Measurements from ENCODE around the gene GPRC5B.

GPRC5B gene, protein sequence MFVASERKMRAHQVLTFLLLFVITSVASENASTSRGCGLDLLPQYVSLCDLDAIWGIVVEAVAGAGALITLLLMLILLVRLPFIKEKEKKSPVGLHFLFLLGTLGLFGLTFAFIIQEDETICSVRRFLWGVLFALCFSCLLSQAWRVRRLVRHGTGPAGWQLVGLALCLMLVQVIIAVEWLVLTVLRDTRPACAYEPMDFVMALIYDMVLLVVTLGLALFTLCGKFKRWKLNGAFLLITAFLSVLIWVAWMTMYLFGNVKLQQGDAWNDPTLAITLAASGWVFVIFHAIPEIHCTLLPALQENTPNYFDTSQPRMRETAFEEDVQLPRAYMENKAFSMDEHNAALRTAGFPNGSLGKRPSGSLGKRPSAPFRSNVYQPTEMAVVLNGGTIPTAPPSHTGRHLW

DNA sequence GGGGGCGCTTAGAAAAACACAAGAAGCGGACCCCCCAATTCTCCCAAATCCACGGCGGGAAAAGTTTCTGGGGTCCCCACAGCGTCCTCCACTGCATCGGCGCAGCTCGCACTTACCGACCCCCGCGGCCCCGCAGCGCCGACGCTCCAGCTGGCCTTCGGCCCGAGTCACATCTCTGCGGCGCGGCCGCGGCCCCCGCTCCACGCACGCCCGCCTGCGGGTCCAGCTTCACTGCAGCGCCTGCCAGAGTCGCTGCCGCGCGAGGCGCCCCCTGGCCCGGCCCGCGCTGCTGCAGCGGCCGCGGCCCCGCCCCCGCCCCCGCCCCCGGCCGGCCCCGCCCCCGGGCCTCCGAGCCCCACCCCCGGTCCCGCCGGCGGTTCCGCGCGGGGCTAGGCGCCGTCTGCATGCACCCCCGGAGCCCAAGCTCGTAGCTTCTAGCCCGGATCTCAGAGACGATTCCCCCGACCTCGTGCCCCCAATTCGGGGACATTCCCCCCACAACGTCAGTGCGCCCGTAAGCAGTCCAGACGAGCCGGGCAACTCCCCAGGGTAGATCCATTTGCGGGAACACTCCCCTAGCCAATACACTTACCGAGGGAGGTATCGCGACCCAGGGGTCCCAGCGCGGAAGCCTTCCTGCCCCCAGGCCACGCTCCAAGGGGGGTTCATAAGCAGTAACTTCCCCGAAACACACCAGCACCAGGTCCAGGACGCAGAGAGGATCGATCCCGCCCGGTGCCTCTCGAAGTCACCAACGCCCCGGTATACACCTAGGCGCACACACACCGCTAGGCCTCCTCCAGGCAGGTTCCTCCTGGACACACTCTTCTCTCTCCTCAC lies at the start of gene GPRC5B:
Gene GPRC5B (minus strand): TSS at position 238 of the 840 bp plus-strand sequence. CDS start 12,003 bp downstream, outside the sequence.
- no peak for DNase-seq (ENCODE audit: low read depth)

DNA sequence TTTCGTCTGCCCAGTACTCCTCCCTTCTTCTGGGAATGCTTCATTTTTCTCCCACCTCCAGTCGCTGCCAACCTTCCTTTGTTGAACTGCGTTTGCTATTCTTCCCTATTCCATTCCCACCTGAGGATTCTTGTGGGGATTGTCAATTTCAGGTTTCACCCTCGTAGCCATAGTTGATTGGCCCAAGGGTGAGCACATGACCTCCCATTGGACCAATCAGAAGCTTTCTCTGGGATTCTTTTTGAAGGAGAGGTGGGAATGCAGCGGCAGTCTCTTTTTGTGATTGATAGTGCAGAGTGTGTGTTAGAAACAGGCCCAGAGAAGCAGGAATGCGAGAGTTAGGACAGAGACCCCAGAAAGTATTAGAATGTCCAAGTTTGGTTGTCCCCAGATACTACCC lies 49.1 kb upstream of the GPRC5B start:
- DNase-seq (ENCODE audit: low read depth) = no peak

DNA sequence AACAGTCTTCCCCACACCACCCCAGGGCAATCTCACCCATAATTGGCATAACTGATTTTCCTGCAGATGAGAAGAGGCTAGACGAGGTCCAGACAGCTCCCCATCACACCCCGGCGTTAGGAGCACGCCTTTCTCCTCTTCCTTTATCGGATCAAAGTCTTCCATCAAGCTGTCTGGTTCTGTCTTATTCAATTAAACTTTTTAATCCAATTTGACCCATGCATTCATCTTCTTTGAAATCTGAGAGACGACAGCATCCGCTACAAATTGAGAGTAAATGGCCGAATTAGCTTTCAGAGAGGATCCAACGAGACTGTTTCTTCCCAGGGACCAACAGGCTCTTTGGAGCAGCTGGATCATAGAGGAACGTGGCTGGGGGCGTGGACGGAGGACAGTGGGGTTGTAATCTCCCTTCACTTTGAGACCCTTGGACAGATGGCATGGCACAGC lies 44.4 kb upstream of the GPRC5B start:
- DNase-seq (ENCODE audit: low read depth) = no peak

DNA sequence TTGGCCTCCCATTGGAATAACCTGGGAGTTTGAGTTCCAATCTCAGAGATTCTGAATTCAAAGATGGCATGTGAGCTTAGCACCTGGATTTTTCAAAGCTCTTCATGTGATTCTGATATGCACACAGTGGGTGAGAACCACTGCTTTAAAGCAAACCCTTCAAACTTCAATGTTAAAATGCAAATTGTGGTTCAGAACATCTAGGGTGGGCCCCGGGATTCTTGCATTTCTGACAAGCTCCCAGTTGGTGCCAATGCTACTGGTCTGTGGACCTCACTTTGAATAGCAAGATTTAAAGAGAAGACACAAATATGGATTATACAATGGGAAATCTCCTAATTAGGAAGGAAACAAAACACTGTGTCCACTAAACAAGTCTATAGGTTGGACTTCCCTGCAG lies 43.8 kb upstream of the GPRC5B start:
- DNase-seq (ENCODE audit: low read depth) = no peak

DNA sequence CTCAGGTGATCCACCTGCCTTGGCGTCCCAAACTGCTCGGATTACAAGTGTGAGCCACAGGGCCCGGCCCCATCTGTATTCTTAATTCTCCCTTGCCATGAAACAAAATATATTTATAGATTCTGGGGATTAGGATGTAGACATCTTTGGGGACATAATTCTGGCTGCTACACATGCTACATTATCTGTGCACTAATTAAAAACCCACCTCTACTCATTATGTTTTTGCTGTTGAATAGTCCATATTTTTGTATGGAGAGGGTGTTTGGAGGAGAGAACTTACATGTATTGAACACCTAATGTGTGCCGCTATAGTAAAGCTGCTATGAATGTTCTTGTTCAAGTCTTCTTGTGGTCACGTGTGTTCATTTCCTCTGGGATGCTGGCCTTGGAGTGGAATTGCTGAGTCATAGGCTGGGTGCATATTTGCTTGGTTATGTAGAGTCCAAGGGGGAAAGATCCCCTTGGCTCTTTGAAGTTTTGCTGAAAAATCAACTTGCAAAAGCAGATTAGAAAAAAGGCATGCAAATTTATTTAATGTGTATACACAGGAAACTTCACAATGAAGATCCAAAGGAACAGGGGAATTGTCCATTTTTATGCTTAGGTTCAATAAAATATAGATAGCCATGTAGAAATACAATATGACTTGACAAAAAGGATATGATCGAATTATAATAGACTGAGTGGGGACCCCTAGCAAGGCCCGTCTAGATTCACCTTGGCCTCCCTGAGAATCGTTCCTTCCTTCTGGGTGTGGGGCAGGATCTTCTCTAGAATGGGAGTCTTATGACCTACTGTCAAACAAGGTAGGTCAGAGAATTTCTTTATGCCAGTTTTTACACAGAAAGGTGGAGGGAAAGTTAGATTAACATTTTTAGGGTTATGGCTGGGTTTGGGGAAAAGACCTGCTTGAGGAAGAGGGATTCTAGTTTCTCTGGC lies 42.1 kb upstream of the GPRC5B start:
- peak; percentile 12 for DNase-seq (ENCODE audit: low read depth)

DNA sequence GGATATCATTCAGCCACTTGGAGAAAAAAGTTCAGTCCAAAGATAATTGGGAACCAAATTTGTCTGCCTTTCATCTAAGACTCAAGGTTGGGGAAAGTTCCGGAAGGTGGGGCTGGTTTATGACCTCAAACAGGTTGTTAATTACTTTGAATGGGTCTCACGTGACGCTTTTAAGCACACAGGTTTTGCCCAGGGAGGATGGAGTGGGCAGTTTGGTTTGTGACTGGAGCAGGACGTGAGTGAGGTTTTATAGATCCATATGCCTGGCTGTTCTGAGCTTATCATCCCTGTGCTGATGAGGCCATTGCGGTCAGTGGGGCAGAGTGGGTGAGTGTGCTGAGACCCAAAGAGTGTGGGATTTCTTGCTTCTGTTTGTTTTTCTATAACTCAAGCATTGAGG lies 38.7 kb upstream of the GPRC5B start:
- DNase-seq (ENCODE audit: low read depth) = no peak

DNA sequence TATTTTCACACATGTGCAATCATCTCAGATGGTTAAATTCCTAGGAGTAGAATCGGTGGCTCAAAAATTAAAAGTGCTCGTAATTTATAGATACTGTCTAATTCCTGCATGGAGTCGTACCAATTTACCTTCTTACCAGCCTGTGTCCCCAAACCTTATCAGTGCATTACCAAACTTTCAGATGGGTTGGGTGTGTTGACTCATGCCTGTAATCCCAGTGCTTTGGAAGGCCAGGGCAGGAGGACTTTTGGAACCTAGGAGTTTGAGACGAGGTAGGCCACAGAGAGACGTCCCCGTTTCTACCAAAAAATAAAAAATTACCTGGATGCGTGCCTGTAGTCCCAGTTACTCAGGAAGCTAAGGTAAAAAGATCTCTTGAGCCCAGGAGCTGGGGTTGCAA lies 34.5 kb upstream of the GPRC5B start:
- no peak for DNase-seq (ENCODE audit: low read depth)

DNA sequence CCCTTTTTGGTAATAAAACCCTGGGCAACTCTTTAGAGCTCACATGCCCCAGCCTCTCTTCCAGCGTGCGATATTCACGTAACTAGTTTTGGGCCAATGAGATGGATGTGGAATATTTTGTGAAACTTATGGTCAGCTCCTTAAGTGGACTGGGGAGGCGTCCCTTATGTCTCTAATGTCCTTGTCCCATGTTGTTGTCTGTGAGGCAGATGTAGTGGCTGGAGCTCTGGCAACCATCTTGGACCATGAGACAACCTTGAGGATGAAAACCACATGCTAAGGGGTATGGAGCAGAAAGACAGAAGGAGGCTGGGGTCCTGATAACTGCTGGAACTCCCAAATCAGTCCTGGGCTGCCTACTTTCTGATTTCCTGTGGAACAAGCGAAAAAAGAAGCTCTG lies 31.4 kb upstream of the GPRC5B start:
- no peak for DNase-seq (ENCODE audit: low read depth)

DNA sequence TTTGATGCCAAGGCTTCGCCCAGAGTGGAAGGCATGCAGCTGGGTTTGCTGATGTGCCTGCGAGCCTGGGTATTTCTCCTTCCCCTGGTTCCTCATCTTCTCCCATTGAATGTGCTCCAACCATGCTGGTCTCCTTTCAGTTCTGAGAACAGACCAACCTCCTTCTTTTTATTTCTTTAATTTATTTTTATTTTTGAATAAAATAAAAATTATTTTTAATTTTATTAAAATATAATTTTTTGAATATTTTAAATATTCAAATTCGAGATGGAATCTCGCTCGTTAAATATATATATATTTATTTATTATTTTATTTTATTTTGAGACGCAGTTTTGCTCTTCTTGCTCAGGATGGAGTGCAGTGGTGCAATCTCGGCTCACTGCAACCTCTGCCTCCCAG lies 30.2 kb upstream of the GPRC5B start:
- DNase-seq (ENCODE audit: low read depth) = no peak

DNA sequence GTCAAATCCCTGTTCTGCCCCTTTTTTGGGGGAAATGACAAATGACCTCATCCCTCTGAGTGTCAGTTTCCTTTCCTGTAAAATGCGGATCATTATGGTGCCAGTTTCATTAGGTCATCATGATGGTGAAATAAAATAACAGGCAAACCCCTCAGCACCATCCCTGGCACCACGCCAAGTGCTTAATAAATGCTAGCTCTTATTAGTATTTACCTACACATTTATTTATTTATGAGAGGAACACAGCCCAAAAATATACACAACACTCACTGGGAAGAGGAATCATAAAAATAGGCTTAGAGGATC lies 28.6 kb upstream of the GPRC5B start:
- no peak for DNase-seq (ENCODE audit: low read depth)

DNA sequence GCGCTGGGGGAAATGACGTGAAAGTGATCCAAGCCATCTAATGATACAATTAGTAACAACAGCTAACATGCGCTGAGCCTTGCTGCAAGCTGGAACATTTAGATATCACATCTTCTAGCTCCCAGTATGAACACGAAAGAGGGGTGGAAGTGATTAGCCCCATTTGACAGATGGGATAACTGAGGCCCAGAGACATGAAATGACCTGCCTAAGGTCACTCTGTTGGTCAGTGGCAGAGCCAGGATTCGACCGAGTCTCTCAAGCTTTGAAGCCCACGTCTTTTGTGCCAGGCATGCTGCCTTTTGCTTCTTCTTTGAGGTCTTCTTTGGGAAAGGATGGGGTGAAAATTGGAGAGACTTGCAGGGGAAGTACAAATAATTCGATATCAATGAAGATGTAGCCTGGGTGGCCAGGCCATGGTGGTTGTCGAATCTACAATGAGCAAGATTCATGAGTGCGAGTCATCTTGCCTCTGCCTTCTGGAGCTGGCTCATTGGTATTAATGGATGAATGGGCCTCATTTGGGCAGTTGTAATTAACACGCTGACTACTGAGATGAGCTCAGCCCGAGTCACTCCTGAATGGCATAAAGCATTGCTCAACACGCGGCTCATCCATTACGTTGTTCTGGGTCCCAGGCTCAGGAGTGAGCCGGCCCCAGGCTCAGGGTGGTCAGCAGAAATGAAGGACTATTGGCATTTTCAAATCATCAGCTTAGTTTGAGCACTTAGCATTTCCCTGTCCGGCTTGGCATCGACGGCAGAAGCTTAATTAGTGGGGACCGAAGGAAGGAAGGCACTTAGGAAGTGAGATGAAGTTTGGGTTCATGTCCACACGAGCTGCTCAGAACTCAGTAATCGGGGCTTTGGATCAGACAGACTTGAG lies 28.0 kb upstream of the GPRC5B start:
- peak; percentile 19 for DNase-seq (ENCODE audit: low read depth)

DNA sequence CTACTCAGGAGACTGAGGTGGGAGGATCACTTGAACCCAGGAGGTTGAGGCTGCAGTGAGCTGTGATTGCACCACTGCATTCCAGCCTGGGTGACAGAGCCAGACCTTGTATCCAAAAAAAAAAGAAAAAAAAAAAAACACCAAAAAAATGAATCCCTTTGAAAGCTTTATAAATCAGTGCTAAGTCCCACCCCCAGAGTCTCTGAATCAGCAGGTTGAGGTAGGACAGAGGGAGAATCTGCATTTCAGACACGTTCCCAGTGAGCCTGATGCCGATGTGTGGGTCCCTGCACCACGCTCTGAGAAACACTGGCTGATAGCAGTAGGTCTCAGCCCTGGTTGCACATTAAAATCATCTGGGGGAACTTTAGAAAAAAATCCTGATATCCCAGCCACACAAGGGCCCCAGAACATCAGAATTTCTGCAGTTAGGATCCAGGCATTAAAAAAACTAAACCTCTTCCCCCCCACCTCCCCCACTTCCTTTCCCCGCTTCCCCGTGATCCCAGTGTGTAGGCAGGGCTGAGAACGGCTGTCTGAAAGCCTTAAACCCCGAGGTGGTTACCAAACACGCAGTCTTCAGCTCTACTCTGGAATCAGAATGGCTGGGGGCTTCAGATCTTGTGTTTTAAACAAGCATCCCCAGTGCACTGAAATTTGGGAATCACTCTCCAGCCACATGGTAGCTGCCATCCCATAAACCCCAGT lies 27.3 kb upstream of the GPRC5B start:
- no peak for DNase-seq (ENCODE audit: low read depth)

DNA sequence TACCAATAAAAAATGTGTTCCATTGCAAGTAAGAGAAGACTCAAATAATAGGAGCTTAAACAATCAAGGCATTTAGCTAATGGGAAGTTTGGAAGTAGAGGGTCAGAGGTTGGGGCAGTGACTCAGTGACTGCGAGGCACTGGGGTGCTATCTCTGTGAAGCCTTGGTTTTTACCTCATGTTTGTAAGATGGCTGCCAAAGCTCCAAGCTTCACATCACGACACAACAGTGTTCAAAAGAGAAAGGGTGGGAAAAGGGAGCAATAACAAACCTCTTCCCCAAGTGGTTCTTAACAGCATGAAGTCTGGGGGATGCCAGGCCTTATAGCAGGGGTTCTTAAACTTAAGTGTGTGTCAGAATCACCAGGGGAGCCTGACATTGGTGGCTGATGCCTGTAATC lies 26.6 kb upstream of the GPRC5B start:
- DNase-seq (ENCODE audit: low read depth) = no peak

DNA sequence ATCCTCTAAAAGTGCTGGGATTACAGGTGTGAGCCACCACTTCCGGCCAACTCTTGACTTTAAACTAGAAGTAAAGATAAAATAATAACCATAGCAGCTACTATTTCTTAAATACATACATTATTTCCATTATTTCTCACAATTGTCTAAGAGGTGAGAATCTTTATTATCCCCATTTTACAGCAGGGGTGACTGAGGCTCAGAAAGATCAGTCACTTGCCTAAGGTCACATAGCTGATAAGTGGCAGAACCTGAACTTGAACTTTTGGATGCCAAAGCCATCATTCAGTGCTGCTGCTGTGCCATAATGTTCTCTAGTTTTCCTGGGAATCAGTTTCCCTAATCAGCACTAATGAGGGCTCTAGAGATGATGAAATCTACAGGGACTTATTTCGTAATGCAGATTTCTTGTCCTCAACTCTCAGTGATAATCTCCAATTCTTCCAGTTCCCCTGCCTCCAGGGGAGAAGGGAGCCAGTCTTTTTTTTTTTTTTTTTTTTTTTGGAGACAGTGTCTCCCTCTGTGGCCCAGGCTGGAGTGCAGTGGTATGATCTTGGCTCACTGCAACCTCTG lies 25.2 kb upstream of the GPRC5B start:
- DNase-seq (ENCODE audit: low read depth) = no peak

DNA sequence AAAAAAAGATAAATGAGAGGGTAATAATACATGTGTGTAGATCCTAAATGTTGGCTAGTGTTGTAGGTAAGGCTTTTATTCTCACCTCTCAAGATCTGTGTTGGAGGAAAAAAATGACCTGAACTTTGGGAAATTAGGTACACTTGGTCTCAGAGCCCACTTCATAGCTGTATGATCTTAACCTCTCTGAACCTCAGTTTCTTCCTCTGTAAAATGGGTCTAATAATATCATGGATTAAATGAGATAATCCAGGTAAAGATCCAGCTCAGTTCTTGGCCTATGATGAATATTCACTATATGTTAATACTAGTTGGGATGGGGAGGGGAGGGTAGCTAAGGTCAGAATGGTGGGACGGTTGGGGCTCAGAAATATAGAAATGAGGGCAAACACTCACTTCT lies 24.3 kb upstream of the GPRC5B start:
- no peak for DNase-seq (ENCODE audit: low read depth)

DNA sequence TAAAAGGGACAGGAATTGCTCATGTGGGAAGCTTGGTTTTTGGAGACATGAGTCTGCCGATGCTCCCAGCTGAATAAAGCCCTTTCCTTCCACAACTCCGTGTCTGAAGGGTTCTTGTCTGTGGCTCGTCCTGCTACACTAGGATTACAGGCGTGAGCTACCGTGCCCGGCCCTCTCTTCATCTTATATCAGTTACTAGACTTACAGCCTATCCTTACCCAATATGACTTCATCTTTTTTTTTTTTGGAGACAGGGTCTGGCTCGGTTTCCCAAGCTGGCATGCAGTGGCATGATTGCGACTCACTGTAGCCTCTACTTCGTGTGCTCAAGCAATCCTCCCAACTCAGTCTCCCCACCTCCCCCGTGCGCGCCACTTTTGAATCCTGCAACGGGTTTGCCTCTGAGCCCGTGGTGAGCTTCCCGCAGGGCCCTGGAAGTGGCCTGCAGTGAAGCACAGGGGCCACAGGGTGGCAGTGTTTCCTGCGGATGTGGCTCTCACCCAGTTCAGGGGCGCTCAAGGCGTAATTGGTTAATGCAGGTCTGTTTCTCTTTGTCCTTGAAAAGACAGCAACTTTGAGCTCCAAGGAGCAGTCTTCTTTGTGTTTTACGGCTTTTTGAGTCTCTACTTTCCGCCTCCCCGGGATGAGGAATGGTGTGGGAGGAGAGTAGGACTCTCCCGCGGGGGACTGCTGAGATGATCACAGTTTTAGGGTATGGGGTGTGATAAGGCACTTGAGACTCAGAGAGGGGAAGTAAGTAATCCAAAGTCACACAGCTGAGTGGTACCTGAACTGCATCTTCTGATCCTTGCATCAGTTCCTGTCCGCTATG lies 22.7 kb upstream of the GPRC5B start:
- peak; percentile 29 for DNase-seq (ENCODE audit: low read depth)

DNA sequence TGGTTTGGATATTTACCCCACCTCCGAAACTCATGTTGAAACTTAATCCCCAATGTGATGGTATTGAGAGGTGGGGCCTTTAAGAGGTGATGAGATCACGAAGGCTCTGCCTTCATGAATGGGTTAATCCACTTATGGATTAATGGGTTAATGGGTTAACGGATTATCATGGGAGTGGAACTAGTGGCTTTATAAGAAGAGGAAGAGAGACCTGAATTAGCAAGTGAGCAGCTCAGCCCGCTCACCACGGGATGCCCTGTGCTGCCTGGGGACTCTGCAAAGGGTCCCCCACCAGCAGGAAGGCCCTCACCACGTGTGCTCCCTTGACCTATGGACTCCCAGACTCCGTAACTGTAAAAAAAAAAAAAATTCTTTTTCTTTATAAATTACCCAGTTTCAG lies 16.5 kb upstream of the GPRC5B start:
- DNase-seq (ENCODE audit: low read depth) = no peak

DNA sequence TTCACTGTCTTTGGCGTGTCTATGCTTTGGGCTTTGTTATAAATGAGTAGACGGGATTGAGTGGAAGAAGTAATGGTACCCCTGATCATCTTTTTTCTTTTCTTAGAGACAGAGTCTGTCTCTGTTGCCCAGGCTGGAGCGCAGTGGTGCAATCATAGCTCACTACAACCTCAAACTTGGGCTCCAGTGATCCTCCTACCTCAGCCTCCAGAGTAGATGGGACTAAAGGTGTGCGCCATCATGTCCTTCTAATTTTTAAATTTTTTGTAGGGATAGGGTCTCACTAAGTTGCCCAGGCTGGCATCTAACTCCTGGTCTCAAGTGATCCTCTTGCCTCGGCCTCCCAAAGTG lies 14.9 kb upstream of the GPRC5B start:
- DNase-seq (ENCODE audit: low read depth) = no peak

DNA sequence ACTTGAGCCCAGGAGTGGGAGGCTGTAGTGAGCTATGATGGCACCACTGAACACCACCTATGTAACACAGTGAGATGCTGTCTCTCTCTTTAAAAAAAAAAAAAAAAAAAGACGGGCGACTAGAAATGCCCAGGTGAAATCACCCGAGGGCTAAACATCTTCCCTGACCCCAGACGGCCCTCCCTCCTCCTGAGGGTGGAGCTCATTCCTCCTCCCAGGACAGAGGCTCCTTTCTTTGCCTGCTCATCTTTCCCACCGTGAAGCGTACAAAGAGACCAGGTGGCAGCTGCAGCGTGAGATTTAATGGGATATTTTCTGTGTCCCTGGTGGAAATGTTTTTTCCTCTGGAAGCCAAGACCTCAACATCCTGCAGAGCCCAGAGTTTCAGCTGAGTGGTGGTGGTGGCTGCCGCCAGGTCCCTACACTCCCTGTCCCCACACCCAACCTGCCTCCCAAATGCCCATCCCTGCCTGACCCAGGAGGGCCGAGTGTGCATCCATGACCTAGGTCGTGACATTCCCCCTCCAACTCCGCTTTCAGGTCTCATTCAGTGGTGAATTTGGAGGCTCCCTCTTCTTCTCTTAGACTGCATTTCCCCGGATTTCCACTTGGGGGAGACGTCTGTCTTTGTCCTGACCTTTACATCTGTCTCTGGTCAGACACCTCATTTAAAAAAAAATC lies 14.4 kb upstream of the GPRC5B start:
- DNase-seq (ENCODE audit: low read depth) = peak; percentile 26

Measured in GM04504 (cell line).